Activated naive CD8-positive, alpha-beta T cell treated with anti-CD3 and anti-CD28 coated beads, Interleukin-2, amount 10 ng/mL, durations not matched to agents 7 days and 5 days (primary cell): Measurements from ENCODE around the gene PERP. TPM values are rescaled to one million over a fixed set of nuclear protein-coding genes. Genes with fewer than 3 reads are reported as not detected.
"Not testable (repeated sequence)": the region's sequence is repeated elsewhere in the genome, so short reads cannot be mapped to it uniquely, and the experiment has no call there.

Experiments used
- ATAC-seq: fragments of 150-1000 bp; cut with Tn5 transposase; one replicate; pipeline ENCODE4 v1.10.0; 2021; ENCODE audit warnings: low read depth, moderate library complexity
- POLR2A ChIA-PET: fragments of 350-600 bp; sonication (Branson Sonifier 250); formaldehyde crosslinking; loops from one replicate; lab custom pipeline; 2021; ENCODE audit warnings: antibody characterized with exemption; lab: Charles Lee
- DNase-seq: peaks from one replicate; pipeline ENCODE4 v3.0.0; 2021
- H3K27ac Mint-ChIP-seq: one replicate; pipeline ENCODE4 v1.8.0; 2022; ENCODE audit warnings: mild to moderate bottlenecking, mixed read lengths
- H3K27me3 Mint-ChIP-seq: one replicate; pipeline ENCODE4 v1.8.0; 2022; ENCODE audit warnings: mild to moderate bottlenecking, moderate library complexity, mixed read lengths
- H3K36me3 Mint-ChIP-seq: one replicate; pipeline ENCODE4 v1.8.0; 2021; ENCODE audit warnings: mild to moderate bottlenecking, mixed read lengths
- H3K4me1 Mint-ChIP-seq: one replicate; pipeline ENCODE4 v1.8.0; 2021; ENCODE audit warnings: mixed read lengths
- H3K4me3 Mint-ChIP-seq: one replicate; pipeline ENCODE4 v1.8.0; 2022; ENCODE audit warnings: mild to moderate bottlenecking, moderate library complexity, mixed read lengths
- H3K9me3 Mint-ChIP-seq: one replicate; pipeline ENCODE4 v1.8.0; 2021; ENCODE audit warnings: mixed read lengths
- total RNA-seq, 2 experiments: library from RNA; stranded (reverse); gene quantifications; one replicate each; pipeline ENCODE4 v1.2.3, GENCODE V29; 2021

PERP gene
- total RNA-seq, 2 experiments from 2014 or later = 3.2 to 3.9 TPM

DNA sequence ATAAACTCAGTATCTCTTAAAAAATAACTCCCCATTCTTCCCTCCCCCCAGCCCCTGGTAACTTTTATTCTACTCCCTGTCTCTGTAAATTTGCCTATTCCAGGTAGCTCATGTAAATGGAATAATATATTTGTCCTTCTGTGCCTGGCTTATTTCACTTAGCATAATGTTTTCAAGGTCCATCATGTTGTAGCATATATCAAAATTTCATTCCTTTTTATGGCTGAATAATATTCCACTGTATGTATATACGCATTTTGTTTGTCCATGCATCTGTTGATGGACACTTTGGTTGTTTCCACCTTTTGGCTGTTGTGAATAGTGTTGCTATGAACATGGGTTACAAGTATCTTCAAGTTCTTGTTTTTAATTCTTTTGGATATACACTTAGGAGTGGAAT, 13.0 kb downstream of the PERP start:
- no peak for DNase-seq
- Mint-ChIP-seq H3K4me1 (no peaks in the 10 kb centered on the region), H3K36me3 (peaks cover 2% of the 10 kb centered on the region), H3K4me3 (no peak overlapping the region), H3K27me3 (peaks cover 31% of the 10 kb centered on the region), H3K27ac (no peak overlapping the region), H3K9me3 (no peaks in the 10 kb centered on the region)
- POLR2A ChIA-PET = no interaction called here
- no peak for ATAC-seq

DNA sequence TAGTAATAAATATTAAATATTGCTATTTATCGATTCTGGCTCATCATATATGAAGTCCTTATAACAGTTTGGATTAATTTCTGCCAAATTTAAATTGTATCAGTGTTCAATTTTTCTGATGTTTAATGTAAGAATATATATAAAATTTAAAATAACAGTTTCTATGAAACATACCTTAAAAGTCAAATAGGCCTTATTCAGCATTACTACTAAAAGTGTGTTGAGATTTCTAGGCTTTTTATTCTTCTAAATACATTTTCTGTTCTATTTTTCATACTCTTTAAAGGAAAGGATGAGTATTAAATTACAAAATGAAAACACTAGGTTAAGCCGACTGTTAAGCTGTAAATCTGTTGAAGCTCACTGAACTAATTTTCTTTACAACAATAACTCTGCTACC, 13.6 kb downstream of the PERP start:
- no peak for DNase-seq
- POLR2A ChIA-PET = no interaction called here
- Mint-ChIP-seq H3K27ac (no peak overlapping the region), H3K4me3 (no peak overlapping the region), H3K36me3 (peaks cover 2% of the 10 kb centered on the region), H3K27me3 (peaks cover 31% of the 10 kb centered on the region), H3K4me1 (no peaks in the 10 kb centered on the region), H3K9me3 (no peaks in the 10 kb centered on the region)
- ATAC-seq = no peak

DNA sequence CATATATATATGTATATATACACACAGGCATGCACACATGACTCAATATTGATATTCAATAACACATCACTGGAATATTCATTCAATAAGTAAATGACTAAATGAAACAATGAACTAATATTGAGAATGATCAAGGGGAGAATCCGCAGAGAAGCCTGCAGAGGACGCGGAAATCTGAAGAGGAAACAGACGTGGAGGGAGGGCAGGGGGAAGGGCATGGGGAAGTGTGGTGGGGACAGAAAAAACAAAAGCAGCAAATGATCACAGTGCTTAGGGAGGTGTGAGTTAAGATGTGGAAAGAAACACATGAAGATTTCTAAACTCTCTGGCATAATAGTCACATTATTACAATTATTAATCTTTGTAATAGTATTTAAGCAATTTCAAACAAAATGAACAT, 14.5 kb downstream of the PERP start:
- DNase-seq (no peak), ATAC-seq (no peak)
- Mint-ChIP-seq H3K4me3 (no peak overlapping the region), H3K4me1 (no peaks in the 10 kb centered on the region), H3K27ac (no peak overlapping the region), H3K36me3 (peaks cover 2% of the 10 kb centered on the region), H3K9me3 (no peaks in the 10 kb centered on the region), H3K27me3 (peaks cover 23% of the 10 kb centered on the region)
- POLR2A ChIA-PET = no interaction called here

DNA sequence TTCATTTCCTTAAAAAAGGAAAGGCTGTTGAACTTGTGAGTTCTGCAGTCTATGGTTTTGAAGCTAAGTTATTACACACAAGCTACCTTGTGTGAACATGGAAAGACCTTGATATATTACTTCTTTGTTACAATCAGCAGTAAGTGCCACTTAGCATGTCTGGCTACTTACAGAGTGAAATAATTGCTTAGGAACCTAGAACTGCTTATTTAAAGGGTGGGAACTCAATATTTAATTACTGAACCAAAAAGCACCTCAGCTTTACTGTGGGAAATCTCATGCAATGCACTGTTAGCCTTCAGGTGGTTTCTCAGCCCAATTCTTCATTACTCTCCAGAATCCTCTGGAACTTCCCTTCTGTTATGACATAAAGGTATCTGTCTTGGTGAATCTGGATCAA, 17.9 kb downstream of the PERP start:
- no peak for DNase-seq
- Mint-ChIP-seq H3K4me1 (no peaks in the 10 kb centered on the region), H3K4me3 (no peak overlapping the region), H3K27ac (no peak overlapping the region), H3K36me3 (no peaks in the 10 kb centered on the region), H3K27me3 (peaks cover 35% of the 10 kb centered on the region), H3K9me3 (no peaks in the 10 kb centered on the region)
- ATAC-seq = no peak
- POLR2A ChIA-PET = no interaction called here

DNA sequence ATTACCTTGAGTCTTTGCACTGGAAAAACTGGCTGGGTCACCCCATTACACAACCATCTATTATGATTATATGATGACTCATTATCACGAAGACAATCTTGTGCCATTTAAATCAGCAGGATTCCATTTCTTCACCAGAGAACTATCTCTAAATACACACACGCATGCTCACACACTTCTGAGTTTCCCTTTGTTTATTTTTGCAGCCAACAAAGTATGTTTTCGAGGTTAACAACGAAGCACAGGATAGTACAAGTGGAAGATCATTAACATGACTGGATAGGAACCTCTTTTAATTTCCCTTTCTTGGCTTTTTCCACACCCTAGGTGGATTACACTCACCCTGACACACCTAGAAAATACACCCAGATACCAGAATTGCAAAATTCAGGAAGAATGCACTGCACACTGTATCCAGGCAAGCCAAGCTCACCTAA, 18.9 kb downstream of the PERP start:
- Mint-ChIP-seq H3K27ac (no peak overlapping the region), H3K9me3 (no peaks in the 10 kb centered on the region), H3K36me3 (no peaks in the 10 kb centered on the region), H3K4me3 (no peak overlapping the region), H3K4me1 (no peaks in the 10 kb centered on the region), H3K27me3 (peaks cover 38% of the 10 kb centered on the region)
- ATAC-seq (no peak), DNase-seq (no peak)
- POLR2A ChIA-PET = no interaction called here

DNA sequence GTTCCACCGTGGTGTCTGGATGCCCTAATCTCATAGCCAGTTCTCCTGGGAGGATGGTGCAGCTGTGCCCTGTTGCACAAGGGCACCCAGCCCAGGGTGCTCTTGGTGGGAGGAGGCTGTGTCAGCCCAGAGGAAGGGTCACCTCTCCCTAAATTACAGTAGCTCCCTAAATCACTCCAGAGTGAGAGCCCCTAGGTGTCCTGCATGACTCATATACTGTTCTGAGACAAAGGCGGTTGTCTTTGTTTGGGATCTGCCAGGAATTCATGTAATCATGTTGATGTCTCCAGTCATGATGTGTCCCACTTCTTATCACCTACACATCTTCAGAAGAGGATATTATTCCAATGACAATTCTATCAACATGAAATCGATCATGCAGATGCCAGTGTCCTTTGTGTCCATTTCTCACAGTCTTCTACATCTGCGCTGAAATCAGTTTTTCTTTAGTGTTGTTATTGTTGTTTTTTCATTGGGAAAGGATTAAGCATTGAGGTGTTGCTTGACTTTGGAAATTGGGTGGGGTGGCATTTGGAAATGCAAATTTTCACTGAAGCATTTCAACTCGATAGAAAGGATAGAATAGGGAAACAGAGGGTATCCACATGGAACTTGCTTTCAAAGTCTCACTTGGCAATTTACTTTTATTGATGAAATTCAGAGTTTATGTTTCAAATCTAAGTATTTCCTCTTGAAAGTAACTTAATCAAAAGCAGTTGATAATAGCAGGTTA, 19.5 kb downstream of the PERP start:
- Mint-ChIP-seq H3K27me3 (peaks cover 35% of the 10 kb centered on the region), H3K4me3 (no peak overlapping the region), H3K4me1 (no peaks in the 10 kb centered on the region), H3K9me3 (no peaks in the 10 kb centered on the region), H3K27ac (no peak overlapping the region), H3K36me3 (no peaks in the 10 kb centered on the region)
- no peak for ATAC-seq
- DNase-seq = no peak
- POLR2A ChIA-PET = no interaction called here

DNA sequence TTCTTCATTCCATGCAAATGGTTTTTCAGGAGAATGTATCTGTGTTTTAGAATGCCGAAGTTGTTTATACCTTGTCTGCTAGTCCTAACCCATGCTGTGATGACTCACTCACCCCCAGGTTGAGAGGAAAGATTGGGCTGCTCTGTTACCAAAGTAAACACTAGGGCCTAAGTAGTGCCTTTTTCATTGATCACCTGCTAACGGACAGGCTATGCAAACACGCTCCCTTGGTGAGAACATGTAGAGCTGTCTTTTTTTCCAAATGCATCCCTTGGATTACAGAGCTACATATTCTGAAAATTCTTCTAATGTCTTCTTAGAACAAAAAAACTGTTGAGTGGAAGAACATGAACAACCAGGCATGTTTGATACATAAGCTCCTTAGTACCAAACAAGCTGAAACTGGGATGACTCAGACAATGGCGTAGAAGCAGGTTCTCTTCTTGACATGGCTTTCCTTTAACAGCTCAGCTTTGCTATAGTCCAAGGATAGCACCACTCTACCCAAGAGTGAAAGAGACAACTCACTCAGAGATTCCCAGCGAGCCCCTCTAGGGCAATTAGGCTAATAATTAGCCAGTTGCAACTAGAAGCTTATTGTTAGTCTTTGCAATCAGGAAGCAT, 20.5 kb downstream of the PERP start:
- no peak overlapping the region for H3K4me3 Mint-ChIP-seq
- no peak overlapping the region for H3K27ac Mint-ChIP-seq
- H3K4me1 Mint-ChIP-seq = no peaks in the 10 kb centered on the region
- DNase-seq = no peak
- H3K36me3 Mint-ChIP-seq = no peaks in the 10 kb centered on the region
- H3K9me3 Mint-ChIP-seq = no peaks in the 10 kb centered on the region
- POLR2A ChIA-PET = no interaction called here
- H3K27me3 Mint-ChIP-seq = peaks cover 35% of the 10 kb centered on the region
- ATAC-seq = no peak

DNA sequence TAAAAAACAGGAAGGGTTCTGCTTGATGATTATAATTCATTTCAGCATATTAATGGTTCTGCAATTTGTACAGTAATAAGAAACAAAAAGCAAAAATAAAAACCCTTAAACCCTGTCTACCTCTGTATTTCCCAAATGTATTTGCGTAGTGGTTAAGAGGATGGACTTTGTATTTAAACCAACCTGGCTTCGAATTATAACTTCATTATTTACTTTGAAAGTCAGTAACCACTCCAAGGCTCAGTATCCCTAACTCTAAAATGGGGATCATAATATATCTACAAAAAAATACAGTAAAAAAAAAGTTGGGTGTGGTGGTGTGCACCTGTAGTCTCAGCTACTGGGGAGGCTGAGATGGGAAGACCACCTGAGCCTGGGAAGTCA, 21.4 kb downstream of the PERP start:
- Mint-ChIP-seq H3K4me3 (no peak overlapping the region), H3K27ac (no peak overlapping the region), H3K36me3 (no peaks in the 10 kb centered on the region), H3K4me1 (no peaks in the 10 kb centered on the region), H3K9me3 (no peaks in the 10 kb centered on the region), H3K27me3 (peaks cover 31% of the 10 kb centered on the region)
- POLR2A ChIA-PET = no interaction called here
- no peak for DNase-seq
- no peak for ATAC-seq

DNA sequence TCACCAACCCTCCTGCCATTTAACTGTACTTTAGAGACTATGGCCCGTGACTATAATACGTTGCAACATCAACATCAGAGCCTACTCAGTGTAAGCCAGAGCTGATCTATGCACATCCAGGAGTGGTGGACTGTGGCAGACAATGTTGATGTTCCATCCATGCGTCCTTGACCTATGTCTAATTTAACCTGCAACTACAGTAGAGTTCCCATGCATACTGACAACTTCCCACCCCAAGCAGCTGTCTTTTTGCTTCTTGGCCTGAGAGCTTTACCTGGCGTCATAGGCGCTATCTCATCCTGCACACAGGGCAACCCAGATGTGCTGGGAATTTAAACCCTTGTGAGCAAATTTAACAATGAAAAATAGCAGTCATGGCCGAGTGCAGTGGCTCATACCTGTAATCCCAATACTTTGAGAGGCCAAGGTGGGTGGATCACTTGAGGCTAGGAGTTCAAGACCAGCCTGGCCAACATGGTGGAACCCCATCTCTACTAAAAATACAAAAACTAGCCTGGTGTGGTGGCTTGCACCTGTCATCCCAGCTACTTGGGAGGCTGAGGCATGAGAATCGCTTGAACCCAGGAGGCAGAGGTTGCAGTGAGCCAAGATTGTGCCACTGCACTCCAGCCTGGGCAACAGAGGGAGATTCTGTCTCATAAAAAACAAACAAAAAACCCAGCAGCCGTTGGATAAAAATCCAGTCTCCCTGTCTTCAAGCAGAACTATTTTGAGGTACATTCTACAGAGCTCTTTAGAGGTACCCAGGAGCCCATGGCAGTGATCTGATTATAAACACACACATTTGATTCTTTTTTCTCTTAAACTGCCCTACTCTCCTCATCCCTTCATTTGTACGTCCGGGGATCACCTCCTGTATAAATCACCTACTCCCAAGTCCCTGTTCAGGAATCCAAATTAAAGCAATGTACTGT, 22.0 kb downstream of the PERP start:
- Mint-ChIP-seq H3K27me3 (peaks cover 27% of the 10 kb centered on the region), H3K27ac (no peak overlapping the region), H3K9me3 (peaks cover under 1% of the 10 kb centered on the region), H3K36me3 (no peaks in the 10 kb centered on the region), H3K4me1 (no peaks in the 10 kb centered on the region), H3K4me3 (no peak overlapping the region)
- DNase-seq = no peak
- ATAC-seq = no peak
- POLR2A ChIA-PET = no interaction called here

DNA sequence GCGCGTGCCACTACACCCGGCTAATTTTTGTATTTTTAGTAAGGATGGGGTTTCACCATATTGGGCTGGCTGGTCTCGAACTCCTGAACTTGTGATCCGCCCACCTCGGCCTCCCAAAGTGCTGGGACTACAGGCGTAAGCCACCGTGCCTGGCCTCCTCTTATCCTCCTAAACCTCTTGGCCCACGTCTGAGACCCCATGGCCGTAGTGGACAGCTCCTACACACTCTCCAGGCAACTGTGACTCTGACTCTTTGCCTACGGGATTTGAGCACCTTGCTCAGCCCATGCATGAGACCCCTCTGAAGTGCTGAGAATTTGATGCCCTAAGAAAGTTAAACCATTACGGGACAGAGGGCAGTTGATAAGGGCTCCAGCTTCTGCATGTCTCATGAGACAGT, 25.0 kb downstream of the PERP start:
- H3K27me3 Mint-ChIP-seq = peaks cover 31% of the 10 kb centered on the region
- no peak overlapping the region for H3K4me3 Mint-ChIP-seq
- no peaks in the 10 kb centered on the region for H3K4me1 Mint-ChIP-seq
- no peak for ATAC-seq
- no peaks in the 10 kb centered on the region for H3K36me3 Mint-ChIP-seq
- peaks cover 2% of the 10 kb centered on the region for H3K9me3 Mint-ChIP-seq
- DNase-seq = no peak
- POLR2A ChIA-PET = no interaction called here
- no peak overlapping the region for H3K27ac Mint-ChIP-seq

DNA sequence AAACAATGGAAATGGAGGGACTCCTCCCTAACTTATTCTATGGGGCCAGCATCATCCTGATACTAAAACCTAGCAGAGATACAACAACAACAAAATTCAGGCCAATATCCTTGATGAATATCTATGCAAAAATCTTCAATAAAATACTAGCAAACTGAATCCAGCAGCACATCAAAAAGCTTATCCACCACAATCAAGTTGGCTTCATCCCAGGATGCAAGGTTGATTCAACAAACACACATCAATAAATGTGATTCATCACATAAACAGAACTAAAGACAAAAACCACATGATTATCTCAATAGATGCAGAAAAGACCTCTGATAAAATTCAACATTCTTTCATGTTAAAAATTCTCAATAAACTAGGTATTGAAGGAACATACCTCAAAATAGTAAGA, 27.7 kb downstream of the PERP start:
- ATAC-seq, DNase-seq, H3K9me3 Mint-ChIP-seq, H3K27ac Mint-ChIP-seq, H3K4me1 Mint-ChIP-seq, H3K4me3 Mint-ChIP-seq, POLR2A ChIA-PET, H3K36me3 Mint-ChIP-seq: not testable (repeated sequence)
- H3K27me3 Mint-ChIP-seq = peaks cover 31% of the 10 kb centered on the region

DNA sequence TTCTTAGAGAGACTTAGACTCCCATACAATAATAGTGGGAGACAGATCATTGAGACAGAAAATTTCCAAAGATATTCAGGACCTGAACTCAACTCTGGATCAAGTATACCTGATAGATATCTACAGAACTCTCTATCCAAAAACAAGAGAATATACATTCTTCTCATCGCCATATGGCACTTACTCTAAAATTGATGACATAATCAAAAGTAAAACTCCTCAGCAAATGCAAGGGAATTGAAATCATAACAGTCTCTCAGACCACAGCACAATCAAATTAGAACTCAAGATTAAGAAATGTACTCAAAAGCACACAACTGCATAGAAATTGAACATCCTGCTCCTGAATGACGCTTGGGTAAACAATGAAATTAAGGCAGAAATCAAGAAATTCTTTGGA, 28.7 kb downstream of the PERP start:
- ATAC-seq = no peak
- H3K27ac Mint-ChIP-seq = no peak overlapping the region
- no peaks in the 10 kb centered on the region for H3K36me3 Mint-ChIP-seq
- peaks cover 11% of the 10 kb centered on the region for H3K9me3 Mint-ChIP-seq
- no peaks in the 10 kb centered on the region for H3K4me1 Mint-ChIP-seq
- peaks cover 27% of the 10 kb centered on the region for H3K27me3 Mint-ChIP-seq
- POLR2A ChIA-PET = no interaction called here
- no peak for DNase-seq
- H3K4me3 Mint-ChIP-seq = no peak overlapping the region

DNA sequence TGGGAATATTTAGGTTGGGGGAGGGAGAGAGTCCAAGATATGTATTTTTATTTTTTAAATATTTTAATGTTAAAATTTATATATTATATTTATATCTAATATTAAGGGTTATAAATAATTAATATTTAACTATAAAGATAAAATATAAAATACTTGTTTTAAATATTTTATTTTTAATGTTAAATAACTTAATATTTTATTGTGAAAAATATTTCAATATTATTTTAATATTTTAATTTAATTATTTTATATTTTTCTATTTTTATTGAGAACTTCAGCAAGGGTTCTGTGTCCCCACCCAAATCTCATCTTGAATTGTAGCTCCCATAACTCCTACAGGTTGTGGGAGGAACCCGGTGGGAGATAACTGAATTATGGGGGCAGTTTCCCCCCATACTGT, 34.0 kb downstream of the PERP start:
- H3K27ac Mint-ChIP-seq = no peak overlapping the region
- POLR2A ChIA-PET = no interaction called here
- ATAC-seq (no peak), DNase-seq (no peak)
- no peaks in the 10 kb centered on the region for H3K36me3 Mint-ChIP-seq
- H3K27me3 Mint-ChIP-seq = peaks cover 17% of the 10 kb centered on the region
- no peaks in the 10 kb centered on the region for H3K4me1 Mint-ChIP-seq
- no peak overlapping the region for H3K4me3 Mint-ChIP-seq
- H3K9me3 Mint-ChIP-seq = peaks cover 11% of the 10 kb centered on the region
